ENCODE data around the gene CNTN2.

GRCh38 chr1:205037539-205037938 lies 5.5 kb upstream of the CNTN2 start:
- no peak for TF ChIP-seq CTCF (conservative IDR thresholded peaks at IDR 0.05)
- no peak for TF ChIP-seq EZH2 (IDR thresholded peaks at IDR 0.05; ENCODE audit: low read depth)

Data from PC-9 (cell line).